Measurements from ENCODE around the gene LNP1.
"Not testable (repeated sequence)": the region's sequence is repeated elsewhere in the genome, so short reads cannot be mapped to it uniquely, and the experiment has no call there.

Gene LNP1

GRCh38 chr3:100400780-100401673, at the start of gene LNP1, which contains the start of gene TOMM70:
LNP1 (plus strand) TSS chr3:100401539; CDS start chr3:100429730, 28,191 bp downstream.
TOMM70 (minus strand) TSS chr3:100401089; CDS start chr3:100400949, 140 bp downstream.
- DNase-seq, result peak; percentile 96 to 98

- not testable (repeated sequence) for DNase-seq
Observed at GRCh38 chr3:100351770-100352169, 49.6 kb upstream of the LNP1 start.

- no peak for DNase-seq
Observed at GRCh38 chr3:100352296-100353231, 48.8 kb upstream of the LNP1 start.

- DNase-seq, result no peak
Observed at GRCh38 chr3:100354850-100355249, 46.5 kb upstream of the LNP1 start.

- DNase-seq, result no peak
Observed at GRCh38 chr3:100358413-100358812, 42.9 kb upstream of the LNP1 start.

GRCh38 chr3:100359035-100359434, 42.3 kb upstream of the LNP1 start:
- no peak for DNase-seq

- no peak for DNase-seq
Observed at GRCh38 chr3:100360757-100361496, 40.4 kb upstream of the LNP1 start.

- no peak for DNase-seq
Observed at GRCh38 chr3:100361897-100362296, 39.4 kb upstream of the LNP1 start.

GRCh38 chr3:100364421-100364820, 36.9 kb upstream of the LNP1 start:
- no peak for DNase-seq

- no peak for DNase-seq
Observed at GRCh38 chr3:100366424-100366823, 34.9 kb upstream of the LNP1 start.

- no peak for DNase-seq
Observed at GRCh38 chr3:100368441-100368840, 32.9 kb upstream of the LNP1 start.

GRCh38 chr3:100370756-100371155, 30.6 kb upstream of the LNP1 start:
- no peak for DNase-seq

GRCh38 chr3:100374521-100374920, 26.8 kb upstream of the LNP1 start:
- DNase-seq, result no peak

- DNase-seq, result no peak
Observed at GRCh38 chr3:100376301-100376700, 25.0 kb upstream of the LNP1 start.

- no peak for DNase-seq
Observed at GRCh38 chr3:100384733-100385525, 16.4 kb upstream of the LNP1 start.

GRCh38 chr3:100386437-100387074, 14.8 kb upstream of the LNP1 start:
- DNase-seq, result no peak

- DNase-seq, result no peak
Observed at GRCh38 chr3:100389025-100389424, 12.3 kb upstream of the LNP1 start.

- DNase-seq, result no peak
Observed at GRCh38 chr3:100395679-100396431, 5.5 kb upstream of the LNP1 start.

GRCh38 chr3:100396967-100397366, 4.4 kb upstream of the LNP1 start:
- no peak for DNase-seq

- no peak for DNase-seq
Observed at GRCh38 chr3:100399341-100400071, 1.8 kb upstream of the LNP1 start.
